Stimulated activated CD8-positive, alpha-beta memory T cell treated with anti-CD3 and anti-CD28 coated beads, Interleukin-7, amount 100 ng/mL, for 1 hour (primary cell): Measurements from ENCODE around the gene EHMT1.

Experiments used
- DNase-seq, 2 donors: peaks; one replicate each; pipeline ENCODE4 v3.0.0-alpha.2; 2020; ENCODE audit warnings: low read depth in 2 of 2

EHMT1 gene

DNA sequence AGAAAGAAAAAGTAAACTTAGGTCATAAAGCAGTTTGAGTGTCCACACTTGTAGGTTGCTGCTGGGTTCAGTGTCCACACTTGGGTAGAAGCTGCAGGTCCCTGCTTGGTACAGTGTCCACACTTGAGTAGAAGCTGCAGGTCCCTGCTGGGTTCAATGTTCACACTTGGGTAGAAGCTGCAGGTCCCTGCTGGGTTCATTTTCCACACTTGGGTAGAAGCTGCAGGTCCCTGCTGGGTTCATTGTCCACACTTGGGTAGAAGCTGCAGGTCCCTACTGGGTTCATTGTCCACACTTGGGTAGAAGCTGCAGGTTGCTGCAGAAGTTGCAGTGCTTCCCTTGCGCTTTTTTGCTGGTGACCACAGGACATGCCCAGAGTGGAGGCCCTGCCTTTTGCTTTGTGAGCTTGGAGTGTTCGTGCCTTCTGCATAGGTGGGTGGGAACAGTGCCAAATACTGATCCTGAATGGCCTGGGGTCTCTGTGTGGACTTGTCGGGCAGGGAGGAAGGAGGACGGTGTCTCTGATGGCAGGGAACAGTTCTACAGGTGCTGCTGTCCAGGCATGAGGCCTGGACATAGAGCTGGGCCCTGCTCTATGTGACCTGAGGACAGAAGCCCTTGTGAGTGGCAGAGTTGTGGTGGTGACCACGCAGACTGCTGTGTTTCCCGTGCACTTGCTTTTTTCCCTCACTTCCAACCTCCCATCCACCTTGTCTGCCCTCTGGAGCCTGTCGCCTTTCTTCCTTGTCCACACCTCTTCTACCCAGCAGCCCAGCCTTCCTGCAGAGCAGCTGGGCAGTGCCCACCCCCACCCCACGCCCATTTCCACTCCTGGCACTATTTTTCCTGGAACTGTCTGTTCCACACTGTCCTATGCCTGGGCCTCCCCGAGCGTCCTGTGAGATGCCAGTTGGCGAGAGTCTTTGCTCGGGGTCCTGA, 120.8 kb downstream of the EHMT1 start:
- no peak for DNase-seq

DNA sequence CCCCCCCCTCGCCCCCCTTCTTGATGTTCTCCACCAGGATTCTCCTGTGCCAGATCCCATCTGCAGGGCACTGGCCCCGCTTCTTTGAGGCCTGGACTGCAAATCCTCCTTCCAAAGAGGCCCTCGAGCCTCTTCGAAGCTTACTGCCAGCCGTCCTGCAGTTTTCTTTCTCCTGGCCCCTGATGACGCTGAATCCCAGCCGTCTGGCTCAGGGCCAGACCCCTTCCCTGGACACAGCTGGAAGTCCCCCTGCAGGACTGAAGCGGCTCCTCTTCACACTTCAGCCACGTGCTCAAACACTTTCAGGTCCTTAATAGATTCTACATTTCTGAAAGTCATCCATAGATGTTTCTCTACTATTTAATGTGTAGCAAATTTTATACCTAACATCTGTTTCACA, 121.5 kb downstream of the EHMT1 start:
- DNase-seq: no peak

DNA sequence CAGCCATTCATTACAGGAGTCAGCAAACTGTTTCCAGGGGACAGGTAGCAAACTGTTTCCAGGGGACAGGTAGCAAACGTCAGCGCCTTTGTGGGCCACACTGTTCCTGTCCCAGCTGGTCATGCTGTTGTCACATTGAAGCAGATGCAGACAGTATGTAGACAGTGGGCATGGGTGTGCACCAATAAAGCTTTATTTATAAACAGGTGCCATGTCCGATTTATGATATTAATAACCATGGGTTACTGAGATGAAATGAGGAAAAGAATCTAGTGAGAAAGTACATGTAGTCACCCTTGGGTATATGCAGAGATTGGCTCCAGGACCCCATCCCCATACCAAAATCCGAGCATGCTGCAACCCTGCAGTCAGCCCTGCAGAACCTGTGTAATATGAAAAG, 122.5 kb downstream of the EHMT1 start:
- no peak for DNase-seq

DNA sequence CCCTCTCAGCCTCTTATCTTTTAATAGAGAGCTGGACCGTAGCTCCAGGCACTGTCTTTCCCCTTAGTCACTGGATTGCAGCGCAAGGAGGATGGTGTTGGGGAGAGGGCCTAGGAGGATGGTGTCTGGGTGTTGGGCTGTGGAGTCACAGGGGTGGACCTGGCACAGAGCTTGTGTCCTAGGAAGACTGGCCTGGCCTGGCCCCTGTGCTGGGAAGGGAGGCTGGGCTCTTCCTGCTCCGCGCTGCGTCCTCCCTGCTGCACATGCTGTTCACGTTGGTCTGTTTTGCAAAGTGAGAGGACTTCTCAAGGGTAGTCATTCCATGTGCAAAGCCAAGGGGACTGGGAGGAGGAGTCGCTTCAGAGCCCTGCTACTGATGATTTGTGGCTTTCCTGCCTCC, 123.9 kb downstream of the EHMT1 start:
- DNase-seq: no peak

DNA sequence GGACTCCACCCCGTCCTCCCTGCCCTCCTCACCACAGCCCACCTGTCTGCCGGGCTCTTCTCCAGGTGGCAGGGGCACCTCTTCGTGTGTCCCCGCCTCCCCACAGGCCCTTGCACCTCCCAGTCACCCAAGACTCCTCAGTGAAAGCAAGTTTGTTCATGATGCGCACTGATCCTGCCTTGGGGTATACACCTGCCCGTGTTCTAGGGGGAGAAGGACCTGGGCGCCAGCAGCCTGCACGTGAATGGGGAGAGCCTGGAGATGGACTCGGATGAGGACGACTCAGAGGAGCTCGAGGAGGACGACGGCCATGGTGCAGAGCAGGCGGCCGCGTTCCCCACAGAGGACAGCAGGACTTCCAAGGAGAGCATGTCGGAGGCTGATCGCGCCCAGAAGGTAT, 124.9 kb downstream of the EHMT1 start:
- no peak for DNase-seq

DNA sequence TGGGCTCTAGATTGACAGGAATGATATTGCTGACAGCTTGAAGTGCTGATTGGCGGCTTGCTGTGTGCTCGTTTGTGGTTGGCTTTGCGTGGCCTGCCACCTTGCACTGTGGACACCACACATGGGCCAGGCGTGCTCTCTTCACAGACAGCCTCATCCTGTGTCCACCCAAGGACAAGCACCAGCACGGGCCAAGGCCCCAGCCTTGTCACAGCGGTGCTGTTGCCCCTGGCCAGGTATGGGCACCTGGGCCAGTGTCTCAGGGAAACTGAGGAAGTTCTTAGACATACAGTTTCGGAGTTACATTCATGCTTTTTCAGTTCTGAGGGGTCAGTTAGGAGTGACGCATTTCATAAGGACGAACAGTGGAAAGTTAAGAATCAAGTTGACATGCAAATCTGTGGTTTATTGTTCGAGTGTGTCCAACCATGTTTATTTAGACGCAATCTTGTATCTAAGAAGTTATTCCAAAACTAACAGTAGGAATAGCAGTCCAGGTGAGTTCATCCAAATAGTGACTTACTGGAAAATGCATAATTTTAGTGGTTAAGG, 125.9 kb downstream of the EHMT1 start:
- DNase-seq: no peak

DNA sequence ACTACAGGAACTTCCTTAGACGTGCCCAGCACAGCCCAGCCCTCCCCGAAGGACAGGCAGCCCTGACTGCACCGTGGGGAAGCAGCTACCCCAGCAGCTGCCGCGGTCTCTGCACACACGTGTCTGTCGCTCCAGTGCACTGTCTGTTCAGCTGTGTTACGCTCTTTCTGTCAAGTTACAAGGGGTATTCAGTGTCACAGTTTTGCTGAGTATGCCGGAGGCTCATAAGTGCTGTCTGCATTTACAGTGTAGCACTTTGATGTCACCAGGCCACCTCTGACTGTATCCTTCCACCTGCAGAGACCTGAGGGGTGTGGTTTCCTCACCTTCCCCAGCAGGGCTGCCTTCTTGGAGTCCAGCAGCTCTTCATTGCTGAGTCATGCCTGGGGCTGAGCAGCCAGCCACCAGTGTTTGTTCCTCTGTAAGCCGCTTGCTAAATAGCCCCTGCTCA, 126.8 kb downstream of the EHMT1 start:
- no peak for DNase-seq

DNA sequence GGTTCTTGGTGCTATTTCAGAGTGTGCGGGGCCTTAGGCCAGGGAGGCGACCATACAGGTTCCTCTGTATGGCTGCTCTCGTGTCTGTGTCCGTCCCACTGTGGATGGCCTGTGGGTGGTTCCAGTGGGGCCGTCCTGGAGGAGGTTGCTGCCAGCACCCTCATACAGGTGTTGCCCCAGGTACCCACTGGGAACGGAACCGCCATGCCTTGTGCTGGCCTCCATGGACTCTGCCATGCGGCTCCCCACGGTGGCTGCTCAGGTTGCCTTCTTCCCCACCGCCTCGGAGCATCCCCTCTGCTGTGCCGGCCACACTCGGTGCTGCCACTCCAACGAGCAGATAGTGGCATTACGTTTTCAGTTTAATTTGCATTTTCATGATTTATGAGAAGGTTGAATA, 129.5 kb downstream of the EHMT1 start:
- DNase-seq: no peak

DNA sequence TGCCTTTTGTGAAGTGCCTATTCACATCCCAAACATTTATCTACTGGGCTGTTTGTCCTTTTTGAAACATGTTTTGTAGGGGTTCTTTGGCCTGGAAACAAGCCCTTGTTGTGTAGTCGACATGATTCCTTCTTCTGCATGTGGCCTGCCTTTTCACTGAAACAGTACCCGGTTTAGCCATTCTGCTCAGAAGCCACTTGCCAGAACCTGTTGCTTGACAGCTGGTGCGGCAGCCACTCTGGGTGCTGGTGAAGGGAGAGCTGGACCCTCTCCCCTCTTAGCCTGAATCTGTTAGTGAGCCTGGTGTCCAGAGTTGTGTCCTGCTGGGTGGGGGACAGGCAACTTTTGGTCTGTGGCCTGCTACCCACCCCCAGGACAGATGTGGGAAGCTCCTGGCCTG, 129.9 kb downstream of the EHMT1 start:
- DNase-seq: no peak

DNA sequence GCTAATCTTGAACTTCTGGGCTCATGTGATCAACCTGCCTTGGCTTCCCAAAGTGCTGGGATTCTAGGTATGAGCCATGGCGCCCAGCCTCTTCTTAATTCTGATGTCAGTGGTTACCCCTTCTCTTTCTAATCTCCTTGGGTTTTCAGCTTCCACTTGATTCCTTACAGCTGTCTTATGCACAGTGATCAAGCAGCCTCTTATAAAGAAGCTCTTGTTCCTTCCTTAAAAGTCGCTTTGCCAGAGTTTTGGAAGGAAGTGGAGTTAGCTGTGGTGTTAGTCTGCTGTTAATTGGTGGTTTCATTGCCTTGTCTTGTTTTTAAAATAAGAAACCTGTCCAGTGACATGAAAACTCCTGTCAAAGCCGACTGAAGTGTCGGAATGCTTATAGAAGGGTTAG, 130.7 kb downstream of the EHMT1 start:
- DNase-seq: no peak

DNA sequence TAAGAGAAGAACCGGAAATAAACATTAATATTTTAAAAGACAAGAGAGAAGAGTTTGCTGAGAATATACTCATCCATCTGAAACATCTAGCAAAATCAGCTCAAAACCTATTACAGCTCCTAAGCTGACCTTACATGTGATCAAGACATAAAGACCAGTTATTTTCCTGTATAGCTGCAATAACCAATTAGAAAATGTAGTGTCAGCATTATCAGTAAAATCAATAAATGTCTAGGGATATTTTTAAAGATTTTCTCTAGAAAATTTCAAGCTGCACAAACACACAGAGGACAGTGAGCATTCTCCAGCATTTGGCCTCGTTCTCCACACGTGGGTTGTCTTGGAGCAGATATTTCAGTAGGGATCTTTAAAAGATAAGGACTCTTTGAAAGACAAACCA, 131.2 kb downstream of the EHMT1 start:
- DNase-seq: no peak

DNA sequence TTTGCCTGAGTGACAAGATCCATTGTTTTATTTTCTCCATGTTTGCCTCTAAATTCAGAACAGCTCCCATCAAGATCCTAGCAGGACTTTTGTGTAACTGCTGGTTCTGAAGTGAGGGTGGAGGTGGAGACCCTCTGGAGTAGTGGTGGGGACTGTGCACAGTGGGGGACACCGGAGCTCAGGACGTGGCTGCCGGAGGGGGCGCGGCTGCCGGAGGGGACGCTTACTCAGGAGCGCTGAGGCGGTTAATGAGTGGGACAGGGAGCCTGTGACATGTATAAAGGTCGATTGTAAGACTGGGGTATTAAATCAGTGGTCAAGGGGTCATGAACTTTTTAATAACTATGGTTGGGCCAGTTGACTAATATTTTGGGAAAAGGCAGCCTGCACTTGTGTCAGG, 131.8 kb downstream of the EHMT1 start:
- DNase-seq: no peak

DNA sequence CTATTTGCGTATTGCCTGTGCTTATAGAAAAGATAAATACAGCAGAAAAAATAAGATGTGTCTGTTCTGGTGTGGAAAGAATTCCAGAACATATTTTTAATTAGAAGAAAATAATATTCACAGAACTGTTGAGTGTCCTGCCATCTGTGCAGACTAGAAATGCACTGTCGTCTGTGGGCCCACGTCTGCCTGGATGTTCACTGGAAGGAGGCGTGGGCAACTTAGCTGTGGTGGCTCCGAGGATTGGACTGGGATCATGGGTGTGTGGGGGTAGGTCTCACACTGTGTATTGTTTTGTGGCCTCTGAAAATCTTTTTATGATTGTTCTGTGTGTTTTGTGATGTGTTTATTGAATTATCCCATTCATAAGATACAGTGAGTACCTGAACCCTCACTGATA, 132.8 kb downstream of the EHMT1 start:
- DNase-seq: no peak

DNA sequence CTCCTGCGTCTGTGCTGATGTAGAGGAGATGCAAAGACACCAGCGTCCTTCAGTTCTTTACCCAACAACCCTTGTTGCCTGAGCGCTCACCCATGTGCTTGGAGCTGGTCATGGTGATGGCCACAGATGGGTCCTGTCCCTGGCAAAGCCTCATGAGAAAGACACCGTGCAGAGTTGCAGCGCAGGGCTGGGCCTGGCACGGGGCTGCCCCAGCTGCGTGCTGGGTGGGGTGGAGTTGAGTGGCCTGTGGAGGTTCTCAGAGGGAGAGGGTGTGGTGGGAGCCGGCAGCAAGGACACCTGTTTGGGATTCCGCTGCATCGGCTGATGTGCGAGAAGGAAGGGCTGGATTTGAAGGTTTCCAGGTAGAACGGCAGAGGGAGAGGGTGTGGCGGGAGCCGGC, 133.6 kb downstream of the EHMT1 start:
- DNase-seq: no peak

DNA sequence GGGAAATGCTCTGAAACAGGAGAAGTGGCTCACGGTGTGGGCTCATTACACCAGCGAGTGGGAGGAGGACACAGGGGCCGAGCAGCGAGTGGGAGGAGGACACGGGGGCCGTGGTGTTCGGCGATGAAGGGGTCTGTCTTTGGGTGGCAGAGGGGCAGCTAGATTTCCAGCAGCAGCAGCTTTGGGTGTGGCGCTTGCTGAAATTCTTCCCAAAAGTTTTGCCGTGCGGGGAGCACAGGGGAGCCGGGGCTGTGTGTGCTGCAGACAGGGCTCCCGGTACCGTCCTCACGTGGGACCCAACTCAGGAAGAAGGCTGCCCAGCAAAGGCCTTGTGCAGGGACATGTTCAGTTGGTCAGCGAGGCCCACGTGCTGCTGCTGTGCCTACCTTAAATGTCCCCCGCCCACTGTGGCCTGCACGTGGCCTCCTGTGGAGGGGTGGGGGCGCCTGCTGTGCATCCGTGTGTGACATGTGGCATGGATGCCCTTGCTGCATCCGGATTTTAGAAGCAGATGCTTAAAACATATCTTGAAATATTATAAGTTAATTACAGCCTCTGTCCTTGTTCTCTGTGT, 134.5 kb downstream of the EHMT1 start:
- no peak for DNase-seq

DNA sequence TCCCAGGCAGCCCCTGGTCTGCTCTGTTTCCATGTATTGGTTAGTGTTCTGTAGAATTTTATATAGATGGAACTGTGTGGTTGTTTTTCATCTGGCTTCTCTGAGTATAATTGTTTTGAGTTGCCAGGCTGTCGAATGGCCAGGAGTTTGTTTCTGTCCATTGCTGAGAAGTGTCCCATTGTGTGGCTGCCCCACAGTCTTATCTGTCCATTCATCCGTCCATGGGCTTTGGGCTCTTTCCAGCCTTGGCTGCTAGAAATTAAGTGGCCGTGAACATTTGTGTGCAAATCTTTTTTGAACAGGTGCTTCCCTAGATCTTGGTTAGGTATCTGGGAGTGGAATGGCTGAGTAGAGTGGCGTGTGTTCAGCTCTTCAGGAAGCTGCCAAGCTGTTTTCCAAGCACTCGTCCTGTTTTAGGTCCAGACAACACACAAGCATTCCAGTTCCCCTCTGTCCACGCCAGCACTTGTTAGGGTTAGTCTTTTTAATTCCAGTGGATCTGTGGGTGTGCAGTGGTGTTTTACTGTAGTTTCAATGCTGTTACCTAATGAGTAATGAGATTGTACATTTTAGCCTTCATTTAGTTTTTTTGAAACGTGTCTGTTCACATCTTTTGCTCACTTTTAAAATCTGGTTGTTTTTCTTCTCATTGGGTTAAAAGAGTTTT, 136.6 kb downstream of the EHMT1 start:
- DNase-seq: no peak

DNA sequence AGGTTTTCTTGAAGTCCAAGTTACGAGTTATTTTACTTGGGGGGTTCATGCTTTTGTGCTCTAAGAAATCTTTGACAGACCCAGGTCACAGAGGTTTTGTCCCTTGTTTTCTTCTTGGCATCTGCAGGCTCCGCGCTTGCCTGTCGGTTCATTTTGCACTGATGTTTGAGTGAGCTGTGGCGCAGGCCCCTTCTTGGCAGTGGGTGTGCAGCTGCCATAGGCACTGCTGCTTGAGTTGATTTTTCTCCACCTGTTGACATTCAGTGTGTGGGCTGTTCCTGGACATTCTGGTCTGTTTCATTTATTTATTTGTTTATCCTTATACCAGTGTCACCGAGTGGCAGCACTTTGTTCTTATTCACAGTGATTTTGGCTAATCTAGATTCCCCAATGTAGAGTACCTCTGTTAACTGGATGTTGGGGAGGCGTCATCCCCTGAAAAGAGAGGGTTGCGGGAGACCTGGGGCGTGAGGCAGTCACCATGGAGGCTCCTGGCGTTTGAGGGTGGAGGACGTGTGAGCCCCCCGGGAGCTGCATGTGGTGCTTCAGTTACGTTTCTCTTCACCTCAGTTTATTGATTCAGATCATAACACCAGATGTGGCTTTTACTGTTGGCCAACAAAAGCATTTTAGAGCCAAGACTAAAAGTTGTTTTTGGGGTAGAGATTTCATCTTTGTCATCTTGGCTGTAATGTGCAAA, 137.4 kb downstream of the EHMT1 start:
- no peak for DNase-seq

DNA sequence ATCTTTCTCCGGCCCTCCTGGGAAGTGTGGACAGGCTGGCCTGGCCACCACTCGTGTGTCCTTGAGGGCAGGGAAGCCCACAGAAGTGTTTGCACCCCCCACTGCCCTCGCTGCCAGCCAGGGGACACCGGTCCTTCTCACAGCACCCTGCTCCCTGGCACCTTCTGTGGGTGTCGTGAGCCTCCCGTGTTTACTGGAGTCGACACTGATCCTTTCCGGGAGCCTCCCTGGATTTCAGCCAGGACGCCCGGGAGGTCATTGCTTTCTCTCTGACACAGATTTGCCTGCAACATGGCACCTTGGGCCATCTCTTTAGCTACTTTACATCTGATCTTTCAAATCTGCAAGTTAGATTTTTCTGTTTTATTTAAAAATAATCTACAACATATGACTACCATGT, 138.3 kb downstream of the EHMT1 start:
- DNase-seq: no peak

DNA sequence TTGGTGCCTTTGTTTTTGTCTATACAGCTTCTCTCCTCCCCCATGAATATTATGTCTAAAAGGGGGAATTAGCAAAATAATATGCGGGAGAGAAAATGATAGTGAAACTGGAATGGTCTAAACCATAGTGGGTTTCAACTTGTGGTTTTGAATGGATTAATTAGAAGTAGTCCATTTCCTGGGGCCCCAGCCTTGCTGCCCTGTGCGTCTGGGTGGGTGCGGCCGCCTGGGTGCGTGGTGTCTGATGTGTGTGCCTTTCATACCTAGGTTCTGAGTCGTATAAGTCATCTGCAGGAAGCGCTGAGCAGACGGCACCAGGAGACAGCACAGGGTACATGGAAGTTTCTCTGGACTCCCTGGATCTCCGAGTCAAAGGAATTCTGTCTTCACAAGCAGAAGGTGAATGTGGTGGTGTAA, 138.8 kb downstream of the EHMT1 start:
- DNase-seq: no peak

DNA sequence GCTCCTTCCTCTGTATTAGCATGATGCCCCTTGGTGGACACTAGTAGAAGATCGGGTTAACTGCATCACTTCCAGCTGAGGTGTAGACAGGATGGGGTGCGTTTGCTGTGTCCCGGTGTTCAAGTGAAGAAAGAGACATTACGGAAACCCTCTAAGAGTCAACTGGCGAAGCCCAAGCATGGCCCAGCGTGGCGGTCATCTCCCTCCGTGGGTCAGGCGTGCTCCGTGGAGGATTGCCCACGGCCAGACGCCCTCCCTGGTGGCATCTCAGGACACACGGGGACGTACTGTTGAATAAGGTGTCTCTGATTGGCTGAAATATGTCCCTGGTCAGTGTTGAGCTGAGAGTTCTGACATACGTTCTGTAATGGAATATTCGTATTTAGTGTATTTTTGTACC, 139.3 kb downstream of the EHMT1 start:
- no peak for DNase-seq

DNA sequence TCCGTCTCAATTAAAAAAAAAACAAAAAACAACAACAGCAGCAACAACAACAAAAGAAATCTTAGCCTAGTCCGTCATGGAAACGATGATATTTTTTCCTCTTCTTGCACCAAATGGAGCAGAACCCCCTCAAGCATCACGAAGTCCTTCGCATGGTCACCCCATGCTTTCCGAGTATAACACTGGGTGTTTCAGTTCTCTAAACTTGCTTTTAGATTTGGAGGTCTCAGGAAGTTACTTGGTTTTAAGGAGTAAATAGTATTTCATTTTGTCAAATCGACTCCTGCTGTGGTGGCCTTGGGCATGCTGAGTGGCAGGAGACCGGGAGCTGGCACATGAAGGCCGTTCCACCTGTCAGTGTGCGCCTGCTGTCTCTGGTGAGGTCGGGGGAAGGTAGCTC, 140.3 kb downstream of the EHMT1 start:
- no peak for DNase-seq
